HUES6 (cell line): ENCODE measurements around the gene FOXO3.
"Not testable (repeated sequence)": the region's sequence is repeated elsewhere in the genome, so short reads cannot be mapped to it uniquely, and the experiment has no call there.

Experiments used
- H3K27ac ChIP-seq: 2 replicates; pipeline ENCODE4 v1.7.0; 2013; ENCODE audit warnings: low read depth, mild to moderate bottlenecking, low read length, inconsistent platforms
- H3K27me3 ChIP-seq: 2 replicates; pipeline ENCODE4 v1.6.1; 2013; ENCODE audit warnings: low read length; ENCODE audit not compliant: control insufficient read depth, insufficient read depth
- H3K36me3 ChIP-seq: 2 replicates; pipeline ENCODE4 v1.6.1; 2013; ENCODE audit warnings: low read length; ENCODE audit not compliant: control insufficient read depth, insufficient read depth
- H3K4me1 ChIP-seq: 2 replicates; pipeline ENCODE4 v1.6.1; 2013; ENCODE audit warnings: low read length; ENCODE audit not compliant: control insufficient read depth, insufficient read depth
- H3K4me3 ChIP-seq: 2 replicates; pipeline ENCODE4 v1.5.1; 2013; ENCODE audit warnings: low read depth, low read length
- H3K9ac ChIP-seq: one replicate; pipeline ENCODE4 v1.6.1; 2013; ENCODE audit warnings: mild to moderate bottlenecking, low read length
- H3K9me3 ChIP-seq: 2 replicates; pipeline ENCODE4 v1.6.1; 2013; ENCODE audit warnings: low read depth, low read length; ENCODE audit not compliant: control insufficient read depth, insufficient read depth

The FOXO3 gene

GRCh38 chr6:108676555-108676954 lies 115.8 kb downstream of the FOXO3 start:
- Histone ChIP-seq H3K36me3 (no peaks in the 10 kb centered on the region), H3K4me1 (peaks cover 13% of the 10 kb centered on the region), H3K27me3 (no peaks in the 10 kb centered on the region), H3K27ac (no peak overlapping the region), H3K9me3 (no peaks in the 10 kb centered on the region), H3K4me3 (no peak overlapping the region), H3K9ac (no peak overlapping the region)

DNA sequence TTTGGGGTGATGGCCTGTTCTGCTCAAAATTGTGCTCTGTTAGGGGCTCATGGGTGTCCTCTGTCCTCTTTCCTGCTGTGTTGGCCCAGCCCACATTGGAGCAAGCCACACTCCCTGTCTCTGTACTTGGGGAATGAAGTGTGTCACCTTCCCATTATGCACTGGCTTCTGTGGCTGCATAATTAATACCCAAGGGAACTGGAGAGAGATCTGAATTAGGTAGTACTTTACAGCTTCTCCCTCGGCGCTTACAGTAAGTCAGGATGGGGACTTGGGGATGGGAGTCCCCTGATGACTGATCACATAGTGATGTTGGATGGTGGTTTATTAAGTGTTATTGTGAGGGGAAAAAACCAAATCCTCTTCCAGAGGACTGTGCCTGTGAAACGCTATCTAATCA lies 116.6 kb downstream of the FOXO3 start:
- Histone ChIP-seq H3K27me3 (no peaks in the 10 kb centered on the region), H3K4me1 (peaks cover 5% of the 10 kb centered on the region; the same call in 1 of the 2 replicates), H3K27ac (no peak overlapping the region), H3K9ac (no peak overlapping the region), H3K4me3 (no peak overlapping the region), H3K9me3 (no peaks in the 10 kb centered on the region), H3K36me3 (no peaks in the 10 kb centered on the region)

- H3K4me1 ChIP-seq, result 0 out of 2 replicates have a peak, but pooled peaks cover 3% of the 10 kb centered on the region
- H3K36me3 ChIP-seq, result no peaks in the 10 kb centered on the region
- no peaks in the 10 kb centered on the region for H3K27me3 ChIP-seq
- no peak overlapping the region for H3K4me3 ChIP-seq
- H3K27ac ChIP-seq, result no peak overlapping the region
- H3K9me3 ChIP-seq, result no peaks in the 10 kb centered on the region
- H3K9ac ChIP-seq, result no peak overlapping the region
These were observed 117.2 kb downstream of the FOXO3 start for GRCh38 chr6:108677894-108678293.

GRCh38 chr6:108680314-108680713 lies 119.6 kb downstream of the FOXO3 start:
- not testable (repeated sequence) for H3K9me3 ChIP-seq, H3K27me3 ChIP-seq, H3K4me3 ChIP-seq, H3K36me3 ChIP-seq, H3K4me1 ChIP-seq, H3K9ac ChIP-seq, H3K27ac ChIP-seq

- H3K9me3 ChIP-seq, H3K36me3 ChIP-seq, H3K27ac ChIP-seq, H3K27me3 ChIP-seq, H3K9ac ChIP-seq, H3K4me3 ChIP-seq: not testable (repeated sequence)
- H3K4me1 ChIP-seq, result peaks cover 12% of the 10 kb centered on the region; the same call in 1 of the 2 replicates
These were observed 121.0 kb downstream of the FOXO3 start for GRCh38 chr6:108681721-108682120.

DNA sequence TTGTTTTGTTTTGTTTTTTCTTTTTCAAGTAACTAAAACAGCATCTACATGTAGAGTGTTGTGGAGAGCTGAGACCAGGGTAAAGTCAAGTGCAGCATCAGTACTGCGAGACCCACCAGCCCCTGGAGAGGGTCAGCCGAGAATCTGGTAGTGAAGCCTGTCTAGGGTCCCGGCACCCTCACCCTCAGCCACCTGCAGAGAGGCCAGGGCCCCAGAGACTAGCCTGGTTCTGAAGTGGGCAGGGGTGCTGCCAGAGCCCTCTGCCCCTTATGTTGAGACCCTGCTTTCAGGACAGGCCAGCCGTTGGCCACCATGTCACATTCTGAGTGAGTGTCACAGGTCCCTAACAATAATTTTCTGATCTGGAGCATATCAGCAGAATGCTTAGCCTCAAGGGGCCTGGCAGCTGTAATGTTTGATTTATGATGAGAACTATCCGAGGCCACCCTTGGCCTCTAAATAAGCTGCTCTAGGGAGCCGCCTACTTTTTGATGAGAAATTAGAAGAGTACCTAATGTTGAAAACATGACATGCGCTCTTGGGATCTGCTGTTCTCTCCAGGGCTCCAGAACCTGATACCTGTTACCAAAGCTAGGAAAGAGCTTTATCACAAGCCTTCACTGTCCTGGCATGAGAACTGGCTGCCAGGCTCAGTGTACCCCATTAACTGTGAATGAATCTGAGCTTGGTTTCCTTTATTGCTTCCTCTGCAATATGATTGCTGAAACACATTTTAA lies 121.8 kb downstream of the FOXO3 start:
- H3K27me3 ChIP-seq, H3K4me3 ChIP-seq, H3K9me3 ChIP-seq, H3K9ac ChIP-seq, H3K36me3 ChIP-seq, H3K27ac ChIP-seq: not testable (repeated sequence)
- H3K4me1 ChIP-seq, result peaks cover 13% of the 10 kb centered on the region; the same call in 1 of the 2 replicates

DNA sequence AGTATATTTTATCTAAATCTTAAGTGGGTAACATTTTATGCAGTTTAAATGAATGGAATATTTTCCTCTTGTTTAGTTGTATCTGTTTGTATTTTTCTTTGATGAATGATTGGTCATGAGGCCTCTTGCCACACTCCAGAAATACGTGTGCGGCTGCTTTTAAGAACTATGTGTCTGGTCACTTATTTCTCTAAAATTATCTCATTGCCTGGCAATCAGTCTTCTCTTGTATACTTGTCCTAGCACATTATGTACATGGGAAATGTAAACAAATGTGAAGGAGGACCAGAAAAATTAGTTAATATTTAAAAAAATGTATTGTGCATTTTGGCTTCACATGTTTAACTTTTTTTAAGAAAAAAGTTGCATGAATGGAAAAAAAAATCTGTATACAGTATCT lies 123.3 kb downstream of the FOXO3 start:
- H3K4me3 ChIP-seq, H3K36me3 ChIP-seq, H3K9ac ChIP-seq, H3K4me1 ChIP-seq, H3K27ac ChIP-seq, H3K9me3 ChIP-seq, H3K27me3 ChIP-seq: not testable (repeated sequence)

DNA sequence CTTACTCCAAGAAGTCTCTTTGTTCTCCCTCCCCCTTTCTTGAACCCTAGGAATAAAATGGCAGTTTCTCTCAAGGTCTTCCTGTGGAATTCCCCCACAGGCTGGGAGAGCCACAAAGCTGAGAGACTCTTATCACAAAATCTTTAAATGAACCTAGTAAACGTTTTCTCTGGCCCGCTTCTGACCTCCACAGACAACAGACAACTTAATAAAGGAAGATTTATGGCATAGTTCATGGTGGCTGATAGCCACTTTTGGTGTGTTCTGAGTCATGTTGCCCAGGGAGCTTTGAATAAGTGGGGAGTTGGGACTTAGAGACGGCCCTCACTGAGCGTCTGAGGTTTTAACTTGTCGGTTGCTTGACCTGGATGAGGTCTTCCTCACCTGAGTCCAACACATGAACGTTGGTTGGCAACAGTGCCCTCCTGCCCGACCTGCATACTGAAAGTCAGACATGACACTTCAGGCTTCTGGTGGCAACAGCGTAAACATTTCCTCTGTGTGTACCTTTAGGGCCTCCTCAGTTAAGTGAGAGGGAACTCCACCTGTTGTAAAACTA lies 124.1 kb downstream of the FOXO3 start:
- H3K4me3 ChIP-seq, result no peak overlapping the region
- no peaks in the 10 kb centered on the region for H3K27me3 ChIP-seq
- no peak overlapping the region for H3K27ac ChIP-seq
- no peaks in the 10 kb centered on the region for H3K36me3 ChIP-seq
- no peak overlapping the region for H3K9ac ChIP-seq
- peaks cover 9% of the 10 kb centered on the region; the same call in 1 of the 2 replicates for H3K4me1 ChIP-seq
- no peaks in the 10 kb centered on the region for H3K9me3 ChIP-seq

- no peak overlapping the region for H3K9ac ChIP-seq
- no peaks in the 10 kb centered on the region for H3K27me3 ChIP-seq
- H3K4me3 ChIP-seq, result no peak overlapping the region
- peaks cover 12% of the 10 kb centered on the region; the same call in 1 of the 2 replicates for H3K4me1 ChIP-seq
- H3K36me3 ChIP-seq, result no peaks in the 10 kb centered on the region
- H3K27ac ChIP-seq, result no peak overlapping the region
- no peaks in the 10 kb centered on the region for H3K9me3 ChIP-seq
These were observed 125.3 kb downstream of the FOXO3 start for GRCh38 chr6:108685970-108686369.

DNA sequence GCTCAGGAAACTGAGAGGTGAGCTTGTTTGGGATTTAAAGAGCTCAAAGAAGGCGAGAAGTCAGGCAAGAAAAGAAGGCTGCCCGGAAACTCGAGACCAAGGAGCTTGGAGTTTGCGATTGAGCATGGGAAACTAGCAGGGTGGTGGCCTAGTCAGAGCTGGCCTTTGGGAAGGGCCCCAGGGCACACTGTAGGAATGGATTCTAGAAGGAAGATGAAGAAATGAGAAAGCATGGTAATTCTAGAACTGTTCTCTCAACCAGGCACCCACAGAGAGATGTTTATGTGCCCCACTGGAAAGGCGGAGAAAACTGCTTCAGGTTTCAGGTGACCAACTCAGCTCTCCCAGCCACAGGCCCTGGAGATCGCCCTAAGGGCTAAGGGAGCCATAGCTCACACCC lies 126.2 kb downstream of the FOXO3 start:
- Histone ChIP-seq H3K9me3 (no peaks in the 10 kb centered on the region), H3K9ac (no peak overlapping the region), H3K27me3 (no peaks in the 10 kb centered on the region), H3K36me3 (no peaks in the 10 kb centered on the region), H3K4me3 (no peak overlapping the region), H3K27ac (no peak overlapping the region), H3K4me1 (peaks cover 12% of the 10 kb centered on the region; the same call in 1 of the 2 replicates)

DNA sequence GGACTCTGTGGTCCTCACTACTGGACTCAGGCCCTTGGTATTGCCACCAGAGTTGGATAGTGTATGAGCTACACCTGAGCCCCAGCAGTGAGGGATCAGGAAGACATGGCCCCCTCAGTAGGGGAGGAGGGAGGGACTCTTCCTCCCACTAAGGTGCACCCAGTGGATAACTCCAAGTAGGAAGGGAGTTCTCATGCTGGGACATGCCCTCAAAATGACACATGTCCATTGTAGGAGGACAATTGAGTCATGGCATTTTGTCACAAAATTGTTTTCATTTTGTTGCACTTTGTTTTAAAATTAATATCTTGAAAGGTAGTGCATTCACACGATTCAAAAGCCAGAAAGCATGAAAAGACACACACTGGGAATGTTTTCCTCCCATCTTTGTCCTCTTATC lies 127.2 kb downstream of the FOXO3 start:
- H3K9ac ChIP-seq, result no peak overlapping the region
- peaks cover 12% of the 10 kb centered on the region; the same call in 1 of the 2 replicates for H3K4me1 ChIP-seq
- no peaks in the 10 kb centered on the region for H3K36me3 ChIP-seq
- H3K4me3 ChIP-seq, result no peak overlapping the region
- no peaks in the 10 kb centered on the region for H3K27me3 ChIP-seq
- H3K27ac ChIP-seq, result no peak overlapping the region
- no peaks in the 10 kb centered on the region for H3K9me3 ChIP-seq
